ENCODE data around the gene LIAS.

- TF ChIP-seq CTCF (IDR thresholded peaks at IDR 0.05; ENCODE audit: low read depth, low read length, missing input control), result no peak
- peak in 1 of 2 donors; percentile 55 for TF ChIP-seq JUND (IDR thresholded peaks at IDR 0.05)
- peak; percentile 65 for TF ChIP-seq YY1 (IDR thresholded peaks at IDR 0.05)
- no peak for TF ChIP-seq FOXA1 (IDR thresholded peaks at IDR 0.05)
- TF ChIP-seq TAF1 (conservative IDR thresholded peaks at IDR 0.05), result peak; percentile 37
- TF ChIP-seq RXRA (IDR thresholded peaks at IDR 0.05), result peak; percentile 74 to 83
- TF ChIP-seq, protein P1, sequence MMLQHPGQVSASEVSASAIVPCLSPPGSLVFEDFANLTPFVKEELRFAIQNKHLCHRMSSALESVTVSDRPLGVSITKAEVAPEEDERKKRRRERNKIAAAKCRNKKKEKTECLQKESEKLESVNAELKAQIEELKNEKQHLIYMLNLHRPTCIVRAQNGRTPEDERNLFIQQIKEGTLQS (IDR thresholded peaks at IDR 0.05), result no peak
- TF ChIP-seq GABPA (IDR thresholded peaks at IDR 0.05 in 1 of 2, conservative IDR thresholded peaks at IDR 0.05 in 1 of 2), result no peak
- TF ChIP-seq MAX (IDR thresholded peaks at IDR 0.05), result peak; percentile 46
- peak; percentile 6 to 25 for TF ChIP-seq RAD21 (IDR thresholded peaks at IDR 0.05)
- peak; percentile 95 to 98 for TF ChIP-seq HNF4A (conservative IDR thresholded peaks at IDR 0.05)
- no peak for TF ChIP-seq SP1 (IDR thresholded peaks at IDR 0.05)
- TF ChIP-seq ZBTB33 (IDR thresholded peaks at IDR 0.05), result peak; percentile 19
- TF ChIP-seq, protein P2, sequence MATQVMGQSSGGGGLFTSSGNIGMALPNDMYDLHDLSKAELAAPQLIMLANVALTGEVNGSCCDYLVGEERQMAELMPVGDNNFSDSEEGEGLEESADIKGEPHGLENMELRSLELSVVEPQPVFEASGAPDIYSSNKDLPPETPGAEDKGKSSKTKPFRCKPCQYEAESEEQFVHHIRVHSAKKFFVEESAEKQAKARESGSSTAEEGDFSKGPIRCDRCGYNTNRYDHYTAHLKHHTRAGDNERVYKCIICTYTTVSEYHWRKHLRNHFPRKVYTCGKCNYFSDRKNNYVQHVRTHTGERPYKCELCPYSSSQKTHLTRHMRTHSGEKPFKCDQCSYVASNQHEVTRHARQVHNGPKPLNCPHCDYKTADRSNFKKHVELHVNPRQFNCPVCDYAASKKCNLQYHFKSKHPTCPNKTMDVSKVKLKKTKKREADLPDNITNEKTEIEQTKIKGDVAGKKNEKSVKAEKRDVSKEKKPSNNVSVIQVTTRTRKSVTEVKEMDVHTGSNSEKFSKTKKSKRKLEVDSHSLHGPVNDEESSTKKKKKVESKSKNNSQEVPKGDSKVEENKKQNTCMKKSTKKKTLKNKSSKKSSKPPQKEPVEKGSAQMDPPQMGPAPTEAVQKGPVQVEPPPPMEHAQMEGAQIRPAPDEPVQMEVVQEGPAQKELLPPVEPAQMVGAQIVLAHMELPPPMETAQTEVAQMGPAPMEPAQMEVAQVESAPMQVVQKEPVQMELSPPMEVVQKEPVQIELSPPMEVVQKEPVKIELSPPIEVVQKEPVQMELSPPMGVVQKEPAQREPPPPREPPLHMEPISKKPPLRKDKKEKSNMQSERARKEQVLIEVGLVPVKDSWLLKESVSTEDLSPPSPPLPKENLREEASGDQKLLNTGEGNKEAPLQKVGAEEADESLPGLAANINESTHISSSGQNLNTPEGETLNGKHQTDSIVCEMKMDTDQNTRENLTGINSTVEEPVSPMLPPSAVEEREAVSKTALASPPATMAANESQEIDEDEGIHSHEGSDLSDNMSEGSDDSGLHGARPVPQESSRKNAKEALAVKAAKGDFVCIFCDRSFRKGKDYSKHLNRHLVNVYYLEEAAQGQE (IDR thresholded peaks at IDR 0.05), result peak; percentile 40
Observed at GRCh38 chr4:39470402-39470801, 11.5 kb downstream of the LIAS start.
